Cortex of kidney (tissue), 1 donor: ENCODE measurements around the gene C14orf180.

Experiments used
- DNase-seq: peaks from one replicate; lab custom pipeline; 2025; lab: John Stamatoyannopoulos, UW

The C14orf180 gene

DNA sequence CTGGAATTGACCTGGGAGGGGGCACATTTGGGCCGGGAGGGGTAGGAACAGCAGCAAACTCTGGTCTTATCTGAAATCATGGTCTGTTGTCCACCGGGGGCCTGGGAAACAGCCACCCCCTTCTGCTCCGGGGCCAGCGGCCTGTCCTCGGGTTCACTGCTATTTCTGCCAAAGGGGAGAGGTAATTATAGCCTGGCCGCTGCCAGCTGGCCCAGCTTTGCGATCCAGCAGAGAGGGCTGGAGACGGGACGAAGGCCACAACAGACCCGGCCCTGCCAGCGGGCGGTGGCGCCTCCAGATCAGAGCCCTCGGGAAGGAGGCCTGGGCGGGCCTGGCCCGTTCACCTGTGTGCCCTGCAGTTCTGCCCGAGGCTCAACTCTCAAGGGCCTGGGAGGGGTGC is at the start of gene C14orf180:
TSS of gene C14orf180 (plus strand) at position 258 of the 400 bp plus-strand sequence. CDS start 6,667 bp downstream, outside the sequence.
- DNase-seq = no peak

DNA sequence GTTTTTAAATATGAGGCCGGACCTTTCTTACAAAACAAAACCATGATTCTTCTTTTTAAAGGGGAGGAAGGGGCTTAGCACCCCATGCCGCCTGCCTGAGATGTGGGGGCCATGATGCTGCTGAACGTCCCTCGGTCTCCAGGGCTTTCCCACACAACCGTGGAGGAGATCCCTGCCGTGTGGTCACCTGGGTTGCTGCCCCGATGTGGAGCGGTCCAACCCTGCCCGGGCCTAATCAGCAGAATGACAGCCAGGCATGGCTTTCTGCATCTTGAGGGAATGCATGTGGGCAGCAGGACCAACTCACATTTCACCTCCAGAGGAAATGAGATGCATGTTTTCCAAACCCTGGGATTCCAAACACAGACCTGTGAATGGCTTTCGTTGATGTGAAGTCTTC is 48.9 kb upstream of the C14orf180 start:
- no peak for DNase-seq

GRCh38 chr14:104531421-104532190 is 48.0 kb upstream of the C14orf180 start:
- no peak for DNase-seq

DNA sequence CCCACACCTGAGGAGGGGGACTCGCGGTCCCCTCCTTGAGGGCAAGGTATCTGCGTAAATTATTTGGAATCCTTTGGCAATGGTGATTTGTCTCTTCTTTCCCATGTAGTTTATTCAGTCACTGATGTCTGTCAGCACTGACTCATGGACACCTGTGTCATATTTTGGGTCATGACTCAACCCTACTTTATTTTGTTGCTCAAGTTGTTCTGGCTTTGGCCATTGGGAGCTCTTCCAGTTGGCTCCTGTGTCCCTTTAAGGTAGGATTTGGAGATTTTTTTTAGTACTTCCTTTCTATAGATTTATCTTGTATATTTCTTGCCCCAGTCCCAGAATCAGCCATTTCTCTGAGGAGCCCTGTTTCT is 47.4 kb upstream of the C14orf180 start:
- no peak for DNase-seq

- no peak for DNase-seq
These were observed 45.5 kb upstream of the C14orf180 start for GRCh38 chr14:104534036-104534435.

DNA sequence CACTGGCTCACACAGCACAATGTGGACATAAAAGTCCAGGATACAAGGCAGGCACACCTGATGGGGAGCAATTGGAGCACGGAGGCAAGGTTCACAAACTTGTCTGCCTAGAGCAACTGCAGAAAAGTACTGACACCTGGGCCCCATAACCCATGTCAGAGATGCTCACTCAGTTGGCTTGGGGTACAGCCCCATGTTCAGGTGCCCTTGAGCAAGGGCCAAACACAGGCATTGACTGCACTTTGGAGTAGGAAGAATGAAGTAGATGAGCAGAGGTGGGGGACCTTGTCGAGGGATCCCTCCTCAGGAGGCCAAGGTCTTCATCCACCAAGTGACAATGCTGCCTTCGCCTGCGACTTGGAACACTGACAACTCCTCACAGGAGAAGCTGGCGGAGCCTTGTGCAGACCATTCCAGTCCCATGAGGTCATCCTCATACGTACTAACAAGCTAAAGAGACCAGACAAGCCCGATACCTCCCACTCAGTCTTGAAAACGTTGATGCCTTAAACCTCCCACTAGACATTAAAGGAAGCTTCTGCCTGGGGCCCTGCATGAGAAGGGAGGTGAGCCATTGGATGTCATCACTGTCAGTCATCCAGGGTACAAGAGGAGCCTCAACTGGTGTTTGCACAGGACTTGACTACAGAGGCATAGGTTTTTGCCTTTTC is 42.5 kb upstream of the C14orf180 start:
- DNase-seq = no peak

GRCh38 chr14:104537613-104537988 is 42.0 kb upstream of the C14orf180 start:
- no peak for DNase-seq

DNA sequence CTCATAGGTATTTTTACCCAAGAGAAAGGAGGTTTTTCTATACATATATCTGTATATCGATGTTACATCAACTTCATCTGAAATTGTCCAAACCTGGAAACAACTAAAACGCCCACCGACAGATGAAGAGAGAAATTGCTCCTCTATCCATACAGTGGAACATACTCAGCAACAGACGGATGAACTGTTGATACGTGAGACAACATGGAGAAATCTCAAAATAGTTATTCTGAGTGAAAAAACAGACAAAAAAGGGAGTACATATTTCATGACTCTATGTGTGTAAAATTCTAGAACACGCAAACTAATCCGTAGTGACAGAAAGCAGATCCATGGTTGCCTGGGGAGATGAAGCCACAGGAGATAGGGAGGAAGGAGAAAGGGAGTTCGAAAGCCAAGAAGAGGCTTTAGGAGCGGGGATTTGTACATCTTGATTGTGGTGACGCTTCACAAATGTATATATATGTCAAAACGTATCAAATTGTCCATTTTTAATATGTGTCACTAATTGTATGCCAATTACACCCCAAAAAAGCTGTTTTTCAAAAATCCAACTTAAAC is 37.6 kb upstream of the C14orf180 start:
- DNase-seq = no peak

DNA sequence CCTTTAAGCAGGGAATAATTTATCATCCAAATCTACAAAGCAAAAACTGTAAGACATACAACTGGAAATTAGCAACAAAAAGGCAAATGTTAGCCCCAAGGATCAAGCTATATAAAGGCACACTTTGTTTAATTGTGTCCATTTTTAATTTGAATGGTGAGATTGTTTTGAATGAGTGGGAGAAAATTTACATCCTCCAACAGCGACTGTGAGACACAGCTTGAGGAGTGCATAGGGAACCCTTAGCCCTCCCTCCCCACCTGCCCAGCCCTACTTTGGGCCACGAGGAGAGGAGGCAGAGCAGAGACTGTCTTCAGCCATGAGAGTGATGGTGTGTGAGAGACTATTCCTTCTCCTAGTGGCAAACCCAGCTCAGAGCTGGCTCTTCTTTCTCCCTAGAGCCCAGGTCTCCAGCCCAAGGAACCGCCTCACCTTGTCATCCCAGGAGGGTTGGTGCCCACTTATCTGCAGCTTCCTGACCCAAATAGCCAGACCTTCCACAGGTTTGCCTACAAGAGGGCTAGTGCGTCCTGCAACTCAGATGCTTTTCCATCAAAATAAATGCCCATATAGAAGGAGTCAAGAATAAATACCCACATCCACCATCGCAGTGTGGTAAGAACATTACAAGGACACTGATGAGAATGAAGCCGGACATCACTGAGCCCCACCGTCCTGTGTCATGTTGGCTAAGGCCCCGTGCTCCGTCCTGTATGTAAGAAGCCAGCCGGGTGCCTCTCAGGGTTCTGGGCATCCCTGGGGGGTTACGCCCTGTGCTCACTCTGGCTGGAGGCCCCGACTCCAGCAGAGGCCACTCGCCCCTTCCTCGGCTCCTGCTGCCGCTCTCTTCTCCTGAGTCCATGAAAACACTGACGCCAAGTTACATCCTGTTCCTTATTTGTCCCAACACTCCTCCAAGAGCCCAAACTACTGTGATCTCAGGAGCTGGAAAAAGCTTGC is 36.4 kb upstream of the C14orf180 start:
- no peak for DNase-seq

GRCh38 chr14:104544362-104544961 is 35.1 kb upstream of the C14orf180 start:
- no peak for DNase-seq

DNA sequence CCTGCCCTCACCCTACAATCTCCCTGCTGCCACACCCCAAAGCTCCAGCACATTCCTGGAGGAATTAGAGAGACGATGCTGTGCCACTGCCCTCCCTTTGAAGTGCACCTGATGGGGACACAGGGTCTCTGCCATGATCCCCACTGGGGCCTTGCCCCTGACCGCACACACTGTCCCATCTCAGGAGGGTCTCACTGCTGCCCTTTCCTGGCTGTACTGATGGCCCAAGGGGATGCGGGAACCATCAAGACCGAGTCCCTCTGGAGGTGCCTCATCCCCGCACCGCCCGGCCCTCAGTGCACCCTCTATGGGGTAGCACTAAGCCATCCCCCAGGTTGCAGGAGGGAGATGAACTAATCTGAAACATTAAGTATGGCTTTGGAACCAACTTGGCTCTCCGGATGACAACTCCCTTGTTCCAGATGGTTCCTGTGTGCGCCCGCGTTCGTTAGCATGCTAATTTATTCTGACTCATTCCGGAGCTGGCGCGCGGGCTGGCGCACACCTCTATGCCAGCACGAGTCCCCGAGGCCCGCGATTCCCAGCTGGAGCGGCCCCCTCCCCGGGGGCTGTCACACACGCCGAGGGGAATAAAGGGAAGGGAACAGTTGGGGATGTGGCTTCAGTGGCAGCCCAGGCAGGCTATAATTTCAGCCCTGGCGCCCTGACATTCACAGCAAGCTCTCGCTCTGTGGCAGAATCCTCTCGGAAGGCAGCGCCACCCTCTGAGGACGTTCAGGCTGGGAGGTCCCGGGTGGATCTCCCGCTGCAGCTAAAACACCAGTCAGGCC is 34.2 kb upstream of the C14orf180 start:
- DNase-seq = no peak

GRCh38 chr14:104545942-104546501 is 33.5 kb upstream of the C14orf180 start:
- no peak for DNase-seq

- DNase-seq = no peak
These were observed 32.8 kb upstream of the C14orf180 start for GRCh38 chr14:104546591-104547309.

DNA sequence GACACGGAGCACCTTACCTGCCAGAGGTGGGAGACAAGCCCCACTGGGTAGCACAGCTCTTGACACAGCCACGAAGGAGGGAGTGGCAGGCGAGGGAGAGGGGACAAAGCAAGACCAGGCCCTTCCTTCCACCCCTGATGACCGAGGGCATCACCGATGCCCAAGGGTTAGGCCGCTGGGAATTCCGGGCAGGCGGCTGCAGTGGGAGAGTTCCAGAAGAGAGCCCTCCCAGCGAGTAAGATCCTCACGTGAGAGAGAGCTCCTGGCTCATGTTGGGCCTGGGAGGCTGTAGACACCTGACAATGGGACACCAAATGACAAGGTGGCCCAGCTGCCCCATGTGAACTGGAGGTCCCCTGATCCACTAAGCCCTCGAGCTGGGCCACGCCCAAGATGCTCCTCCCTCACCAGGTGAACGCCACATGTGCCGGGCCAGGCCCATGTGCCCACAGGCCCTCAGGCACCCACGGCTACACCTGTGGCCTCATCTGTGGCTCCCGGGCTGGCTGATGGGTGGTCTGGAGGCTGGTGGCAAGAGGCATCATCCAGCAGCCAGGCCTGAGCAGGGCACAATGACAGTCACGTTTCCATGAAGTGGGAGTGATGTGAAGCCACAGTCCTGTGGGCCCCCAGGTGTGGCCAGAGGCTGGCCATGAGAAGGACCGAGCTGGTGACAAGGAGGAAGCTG is 32.1 kb upstream of the C14orf180 start:
- DNase-seq = no peak

GRCh38 chr14:104547998-104548700 is 31.4 kb upstream of the C14orf180 start:
- no peak for DNase-seq

DNA sequence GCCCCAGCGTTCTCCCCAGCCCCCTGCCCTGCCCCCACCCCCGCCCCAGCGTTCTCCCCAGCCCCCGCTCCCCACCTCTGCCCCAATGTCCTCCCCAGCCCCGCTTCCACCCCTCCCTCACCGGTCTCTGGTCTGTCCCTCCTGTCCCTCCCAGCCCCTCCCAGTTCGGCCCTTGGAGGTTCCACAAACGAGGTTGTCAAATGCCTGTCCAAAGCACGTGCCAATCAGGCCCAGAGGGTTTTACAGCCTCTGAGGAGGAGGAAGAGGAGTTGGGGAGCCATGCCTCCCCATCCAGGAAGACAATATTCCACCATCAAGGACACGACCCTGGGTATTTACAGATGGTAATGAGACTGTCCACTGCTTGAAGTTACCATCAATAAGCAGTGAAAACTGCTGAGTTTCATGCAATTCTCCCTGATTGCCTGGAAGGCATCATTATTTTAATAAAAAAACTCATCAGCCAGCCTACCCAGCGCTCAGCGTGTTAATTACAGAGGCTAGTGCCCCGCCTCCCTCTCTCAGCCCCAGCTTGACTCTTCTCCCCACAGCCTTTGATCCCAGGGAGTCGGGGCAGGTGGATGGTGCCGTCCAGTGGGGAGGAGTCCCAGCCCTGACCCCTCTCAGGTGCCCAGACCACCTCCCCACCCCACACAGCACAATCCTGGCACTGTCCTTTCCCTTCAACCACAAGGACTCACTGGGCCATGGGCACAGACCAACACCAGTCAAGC is 30.6 kb upstream of the C14orf180 start:
- no peak for DNase-seq

DNA sequence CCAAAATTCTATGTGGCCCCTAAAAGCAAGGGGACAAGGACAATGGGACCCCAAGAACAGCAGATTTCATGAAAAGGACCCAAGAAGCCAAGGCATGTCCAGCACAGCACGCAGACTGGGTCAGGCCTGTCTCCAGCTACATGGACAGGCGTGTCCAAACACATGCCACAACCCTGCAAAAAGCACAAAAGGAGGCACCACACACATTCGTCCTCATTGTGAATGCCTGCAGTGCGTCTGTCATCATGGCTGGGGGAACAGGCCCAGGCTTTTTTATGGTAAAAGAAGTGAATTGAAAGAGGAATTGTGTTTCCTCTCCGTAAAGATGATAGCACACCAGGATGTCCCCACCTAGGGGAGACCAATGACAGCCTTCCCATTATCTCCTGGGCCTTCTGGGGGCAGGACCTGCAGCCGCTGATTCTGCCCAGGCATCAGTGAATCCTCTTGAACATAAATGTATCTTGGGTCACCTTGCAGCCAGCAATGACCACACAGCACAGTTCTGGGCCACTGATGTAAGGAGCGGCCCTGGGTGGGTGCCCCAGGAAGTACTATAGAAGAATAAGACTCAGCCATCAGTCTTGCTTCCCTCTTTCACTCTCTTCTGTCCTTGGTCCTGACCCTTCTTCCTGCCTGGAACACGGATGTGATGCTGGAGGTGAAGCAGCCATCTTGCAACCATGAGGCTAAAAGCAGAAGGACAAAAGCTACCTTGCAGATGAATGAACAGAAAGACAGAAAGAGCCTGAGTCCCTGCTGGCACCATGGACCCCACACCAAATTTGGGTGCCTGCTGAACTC is 29.8 kb upstream of the C14orf180 start:
- DNase-seq = no peak
